HG03439 (cell line): ENCODE data around the gene AP3D1.
"Not testable (repeated sequence)": the region's sequence is repeated elsewhere in the genome, so short reads cannot be mapped to it uniquely, and the experiment has no call there.

Source experiments
- ATAC-seq: cut with Tn5 transposase; IDR thresholded peaks from one replicate; pipeline ENCODE4 v1.9.1; 2021; ENCODE audit warnings: mild to moderate bottlenecking, moderate library complexity; ENCODE audit not compliant: unreplicated experiment

The AP3D1 gene

GRCh38 chr19:2091926-2092525 lies 59.3 kb downstream of the AP3D1 start:
- not testable (repeated sequence) for ATAC-seq

- peak; percentile 9 for ATAC-seq
Observed at GRCh38 chr19:2089727-2090053, 61.7 kb downstream of the AP3D1 start.

GRCh38 chr19:2089001-2089711 lies 62.2 kb downstream of the AP3D1 start:
- ATAC-seq: peak; percentile 4

- ATAC-seq: peak; percentile 20
Observed at GRCh38 chr19:2087621-2088100, 63.7 kb downstream of the AP3D1 start.

- peak; percentile 10 for ATAC-seq
Observed at GRCh38 chr19:2086695-2087620, 64.4 kb downstream of the AP3D1 start.

GRCh38 chr19:2084993-2085720 lies 66.2 kb downstream of the AP3D1 start:
- ATAC-seq: peak; percentile 36

- no peak for ATAC-seq
Observed at GRCh38 chr19:2083174-2083854, 68.1 kb downstream of the AP3D1 start.

GRCh38 chr19:2081873-2082810 lies 69.2 kb downstream of the AP3D1 start:
- ATAC-seq: no peak

GRCh38 chr19:2080336-2080988 lies 70.9 kb downstream of the AP3D1 start:
- no peak for ATAC-seq

GRCh38 chr19:2079865-2080301 lies 71.5 kb downstream of the AP3D1 start:
- no peak for ATAC-seq

- no peak for ATAC-seq
Observed at GRCh38 chr19:2079076-2079864, 72.1 kb downstream of the AP3D1 start.

GRCh38 chr19:2077833-2078619 lies 73.3 kb downstream of the AP3D1 start:
- ATAC-seq: no peak

- no peak for ATAC-seq
Observed at GRCh38 chr19:2077398-2077797, 74.0 kb downstream of the AP3D1 start.

GRCh38 chr19:2076526-2076944 lies 74.8 kb downstream of the AP3D1 start:
- no peak for ATAC-seq

GRCh38 chr19:2072757-2073551 lies 78.4 kb downstream of the AP3D1 start:
- no peak for ATAC-seq

- ATAC-seq: no peak
Observed at GRCh38 chr19:2070986-2071673, 80.2 kb downstream of the AP3D1 start.
